Loucy (cell line): ENCODE data around the gene UBAC2.

Experiments used
- H2AFZ ChIP-seq: fragments of 200-600 bp; sonication (generic); 2 replicates; pipeline ENCODE4 v1.6.0; 2016; ENCODE audit warnings: antibody characterized with exemption, mild to moderate bottlenecking, low read length, moderate library complexity
- H3F3A ChIP-seq: fragments of 200-600 bp; 2 replicates; pipeline ENCODE4 v1.6.0; 2016; ENCODE audit warnings: antibody characterized with exemption, low read depth, mild to moderate bottlenecking
- H3K27me3 ChIP-seq: fragments of 200-600 bp; sonication (generic); 2 replicates; pipeline ENCODE4 v1.6.1; 2014; ENCODE audit warnings: low read length, mild to moderate bottlenecking; ENCODE audit not compliant: insufficient read depth, poor library complexity, severe bottlenecking
- H3K36me3 ChIP-seq: fragments of 200-600 bp; sonication (generic); 2 replicates; pipeline ENCODE4 v1.6.1; 2016; ENCODE audit warnings: low read length; ENCODE audit not compliant: insufficient read depth
- H3K4me1 ChIP-seq: fragments of 200-600 bp; sonication (generic); 2 replicates; pipeline ENCODE4 v1.5.1; 2014; ENCODE audit warnings: low read length, mild to moderate bottlenecking; ENCODE audit not compliant: insufficient read depth, poor library complexity, severe bottlenecking
- H3K4me2 ChIP-seq: fragments of 200-600 bp; sonication (generic); 2 replicates; pipeline ENCODE4 v1.6.0; 2014; ENCODE audit warnings: antibody characterized with exemption, low read length, low read depth, mild to moderate bottlenecking; ENCODE audit not compliant: poor library complexity, severe bottlenecking
- H3K4me3 ChIP-seq: fragments of 200-600 bp; sonication (generic); 2 replicates; pipeline ENCODE4 v1.5.1; 2014; ENCODE audit warnings: low read length, mild to moderate bottlenecking, mixed read lengths; ENCODE audit not compliant: poor library complexity, severe bottlenecking
- H3K79me2 ChIP-seq: fragments of 200-600 bp; sonication (generic); 2 replicates; pipeline ENCODE4 v1.6.1; 2014; ENCODE audit warnings: low read length; ENCODE audit not compliant: insufficient read depth
- H3K9ac ChIP-seq: fragments of 200-600 bp; sonication (generic); 2 replicates; pipeline ENCODE4 v1.6.0; 2014; ENCODE audit warnings: mild to moderate bottlenecking, low read depth, low read length, moderate library complexity; ENCODE audit not compliant: poor library complexity, severe bottlenecking
- H3K9me2 ChIP-seq: fragments of 200-600 bp; sonication (generic); replicated peaks from 2 replicates; pipeline ENCODE4 v1.6.1; 2016; ENCODE audit warnings: low read depth, low read length, mixed read lengths
- H3K9me3 ChIP-seq: fragments of 200-600 bp; sonication (generic); 2 replicates; pipeline ENCODE4 v1.6.1; 2014; ENCODE audit warnings: mild to moderate bottlenecking, antibody characterized with exemption, low read length, low read depth; ENCODE audit not compliant: insufficient read depth
- H4K20me1 ChIP-seq: fragments of 200-600 bp; sonication (generic); 2 replicates; pipeline ENCODE4 v1.6.0; 2014; ENCODE audit warnings: antibody characterized with exemption, low read length, mild to moderate bottlenecking; ENCODE audit not compliant: insufficient read depth, poor library complexity, severe bottlenecking
- EZH2phosphoT487 ChIP-seq: fragments of 200-600 bp; IDR thresholded peaks from 2 replicates; pipeline ENCODE4 v1.6.1; 2018; ENCODE audit warnings: antibody characterized with exemption, mild to moderate bottlenecking, moderate library complexity, borderline replicate concordance
- TF ChIP-seq, protein P1 (sequence below): fragments of 200-600 bp; sonication (generic); conservative IDR thresholded peaks from 2 replicates; pipeline ENCODE4 v1.5.1; 2014; ENCODE audit warnings: mild to moderate bottlenecking, antibody characterized with exemption, low read length

UBAC2 gene

DNA sequence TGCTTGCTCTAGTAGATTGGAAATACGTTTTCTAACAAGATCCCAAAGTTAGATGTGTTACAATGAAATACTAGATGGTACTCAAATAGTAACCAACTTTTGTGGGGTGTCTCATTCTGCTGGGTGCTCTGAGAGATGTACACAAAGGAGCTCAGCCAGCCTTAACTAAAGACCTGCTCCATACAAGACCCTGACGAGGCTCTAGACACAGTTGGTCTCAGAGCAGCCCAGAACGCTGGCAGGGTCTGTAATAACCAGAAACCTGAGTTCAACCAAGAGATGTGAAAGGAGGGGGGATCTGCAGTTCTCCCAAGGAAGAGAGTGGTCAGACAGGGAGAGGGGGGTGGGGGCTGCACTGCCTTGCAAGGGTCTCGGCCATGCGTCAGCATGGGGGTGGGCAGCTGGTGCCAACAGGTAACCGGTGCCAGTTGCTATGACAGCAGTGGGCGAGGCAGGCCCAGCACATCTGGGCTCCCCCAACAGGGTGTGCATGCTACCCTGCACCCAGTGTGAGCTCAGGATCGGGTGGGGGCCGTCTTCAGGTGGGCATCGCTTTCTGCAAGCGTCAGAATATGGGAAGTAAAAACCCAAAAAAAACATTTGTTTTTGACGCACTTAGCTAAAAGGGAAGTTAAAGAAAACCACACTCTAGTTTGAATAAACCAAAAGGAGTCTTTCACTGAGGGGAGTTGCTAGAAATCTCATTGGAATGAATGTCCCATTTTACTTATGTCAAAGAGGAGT, 174.5 kb downstream of the UBAC2 start:
- no peak overlapping the region for H3K4me2 ChIP-seq
- no peaks in the 10 kb centered on the region for H4K20me1 ChIP-seq
- no peaks in the 10 kb centered on the region for H3K9me3 ChIP-seq
- no peak overlapping the region for H2AFZ ChIP-seq
- no peaks in the 10 kb centered on the region for H3K79me2 ChIP-seq
- no peak overlapping the region for H3K9ac ChIP-seq
- no peaks in the 10 kb centered on the region for H3K27me3 ChIP-seq
- H3K36me3 ChIP-seq = peaks cover 49% of the 10 kb centered on the region; the same call in 1 of the 2 replicates
- H3K4me1 ChIP-seq = no peaks in the 10 kb centered on the region
- H3K4me3 ChIP-seq = no peak overlapping the region
- TF ChIP-seq, protein P1, sequence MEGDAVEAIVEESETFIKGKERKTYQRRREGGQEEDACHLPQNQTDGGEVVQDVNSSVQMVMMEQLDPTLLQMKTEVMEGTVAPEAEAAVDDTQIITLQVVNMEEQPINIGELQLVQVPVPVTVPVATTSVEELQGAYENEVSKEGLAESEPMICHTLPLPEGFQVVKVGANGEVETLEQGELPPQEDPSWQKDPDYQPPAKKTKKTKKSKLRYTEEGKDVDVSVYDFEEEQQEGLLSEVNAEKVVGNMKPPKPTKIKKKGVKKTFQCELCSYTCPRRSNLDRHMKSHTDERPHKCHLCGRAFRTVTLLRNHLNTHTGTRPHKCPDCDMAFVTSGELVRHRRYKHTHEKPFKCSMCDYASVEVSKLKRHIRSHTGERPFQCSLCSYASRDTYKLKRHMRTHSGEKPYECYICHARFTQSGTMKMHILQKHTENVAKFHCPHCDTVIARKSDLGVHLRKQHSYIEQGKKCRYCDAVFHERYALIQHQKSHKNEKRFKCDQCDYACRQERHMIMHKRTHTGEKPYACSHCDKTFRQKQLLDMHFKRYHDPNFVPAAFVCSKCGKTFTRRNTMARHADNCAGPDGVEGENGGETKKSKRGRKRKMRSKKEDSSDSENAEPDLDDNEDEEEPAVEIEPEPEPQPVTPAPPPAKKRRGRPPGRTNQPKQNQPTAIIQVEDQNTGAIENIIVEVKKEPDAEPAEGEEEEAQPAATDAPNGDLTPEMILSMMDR = no peak
- TF ChIP-seq EZH2phosphoT487 = no peak
- no peaks in the 10 kb centered on the region for H3K9me2 ChIP-seq
- no peaks in the 10 kb centered on the region for H3F3A ChIP-seq

DNA sequence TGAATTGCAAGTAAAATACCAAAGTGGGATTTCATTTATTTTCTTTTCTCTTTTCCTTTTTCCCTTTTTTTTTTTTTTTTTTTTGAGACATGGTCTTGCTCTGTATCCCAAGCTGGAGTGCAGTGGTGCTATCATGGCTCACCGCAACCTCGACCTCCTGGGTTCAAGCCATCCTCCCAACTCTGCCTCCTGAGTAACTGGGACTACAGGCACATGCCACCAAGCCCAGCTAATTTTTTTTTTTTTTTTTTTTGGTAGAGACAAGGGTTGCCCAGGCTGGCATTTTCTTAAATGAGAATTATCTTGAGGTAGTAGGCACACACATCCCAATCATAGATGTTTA, 175.1 kb downstream of the UBAC2 start:
- Histone ChIP-seq H2AFZ (no peak overlapping the region), H3K9me2 (no peaks in the 10 kb centered on the region), H3K4me2 (no peak overlapping the region), H3K4me1 (no peaks in the 10 kb centered on the region), H3K9me3 (no peaks in the 10 kb centered on the region), H3K9ac (no peak overlapping the region), H4K20me1 (no peaks in the 10 kb centered on the region), H3K79me2 (no peaks in the 10 kb centered on the region), H3K36me3 (peaks cover 43% of the 10 kb centered on the region; the same call in 1 of the 2 replicates), H3F3A (no peaks in the 10 kb centered on the region), H3K4me3 (no peak overlapping the region), H3K27me3 (no peaks in the 10 kb centered on the region)
- TF ChIP-seq, protein P1 = no peak
- no peak for TF ChIP-seq EZH2phosphoT487

GRCh38 chr13:99376132-99376531, 175.5 kb downstream of the UBAC2 start:
- H3K27me3 ChIP-seq = no peaks in the 10 kb centered on the region
- H3K4me2 ChIP-seq = no peak overlapping the region
- peaks cover 43% of the 10 kb centered on the region; the same call in 1 of the 2 replicates for H3K36me3 ChIP-seq

More at GRCh38 chr13:99376132-99376531, 175.5 kb downstream of the UBAC2 start:
- TF ChIP-seq, protein P1 = no peak
- no peak for TF ChIP-seq EZH2phosphoT487
- Histone ChIP-seq H3K79me2 (no peaks in the 10 kb centered on the region), H4K20me1 (no peaks in the 10 kb centered on the region), H2AFZ (no peak overlapping the region), H3K4me1 (no peaks in the 10 kb centered on the region), H3F3A (no peaks in the 10 kb centered on the region), H3K9ac (no peak overlapping the region), H3K9me2 (no peaks in the 10 kb centered on the region), H3K9me3 (no peaks in the 10 kb centered on the region), H3K4me3 (no peak overlapping the region)
